ENCODE results near the gene PCNT. TPM values are rescaled to one million over a fixed set of nuclear protein-coding genes. Genes with fewer than 3 reads are reported as not detected.

The PCNT gene
- total and polyA plus RNA-seq, 2 of the 8 experiments (the other 6 are each of a cell fraction or from before 2014, with no cell fraction given) = 9.9 to 45.1 TPM

- TF ChIP-seq CBX5 (IDR thresholded peaks at IDR 0.05; ENCODE audit: low read depth, low read length) (no peak), CHD7 (IDR thresholded peaks at IDR 0.05; ENCODE audit: insufficient replicate concordance, low read length) (no peak), TBP (IDR thresholded peaks at IDR 0.05; ENCODE audit: low read depth, low read length) (no peak), ATF3 (IDR thresholded peaks at IDR 0.05; ENCODE audit: insufficient read depth, low read depth, low read length) (no peak), SRF (IDR thresholded peaks at IDR 0.05; ENCODE audit: low read depth, low read length) (no peak), CHD2 (IDR thresholded peaks at IDR 0.05; ENCODE audit: low read length) (no peak), KDM5A (IDR thresholded peaks at IDR 0.05; ENCODE audit: low read length) (no peak), KDM4A (IDR thresholded peaks at IDR 0.05; ENCODE audit: low read depth, low read length, severe bottlenecking) (no peak)
These were observed 144.3 kb downstream of the PCNT start (continued) for GRCh38 chr21:46468108-46468774.
